RWPE1 (cell line): ENCODE data around the gene TMEM26.

Source experiments
- CTCF ChIA-PET: fragments of 350-600 bp; sonication (Branson Sonifier 250); formaldehyde crosslinking; extraction: SDS; loops from one replicate; lab custom pipeline; 2021; lab: Yijun Ruan, JAX
- POLR2A ChIA-PET: fragments of 400-600 bp; formaldehyde crosslinking; extraction: SDS; loops from one replicate; lab custom pipeline; 2020; ENCODE audit warnings: antibody characterized with exemption; ENCODE audit not compliant: low non-redundant PET; lab: Yijun Ruan, JAX
- DNase-seq: peaks from one replicate; pipeline ENCODE4 v3.0.0; 2012; ENCODE audit warnings: low spot score
- H3K27ac ChIP-seq: fragments of 450-650 bp; 2 replicates; pipeline ENCODE4 v1.5.1; 2017
- CTCF ChIP-seq: fragments of 450-650 bp; conservative IDR thresholded peaks from 2 replicates; pipeline ENCODE4 v1.5.1; 2017; ENCODE audit warnings: low read depth, mild to moderate bottlenecking

Gene TMEM26

GRCh38 chr10:61463035-61463909 is 10.1 kb upstream of the TMEM26 start:
- DNase-seq, result no peak
- POLR2A ChIA-PET, result no interaction called here
- H3K27ac ChIP-seq, result no peak overlapping the region
- CTCF ChIA-PET, result interaction anchor here (0.6 kb wide), 1 partner anchor 139 kb away, joined by 5 read pairs; no protein-coding TSS in a partner anchor
- TF ChIP-seq CTCF, result no peak

GRCh38 chr10:61460835-61461234 is 7.7 kb upstream of the TMEM26 start:
- no peak for DNase-seq
- POLR2A ChIA-PET, result no interaction called here
- no peak overlapping the region for H3K27ac ChIP-seq
- TF ChIP-seq CTCF, result no peak
- CTCF ChIA-PET, result no interaction called here

- CTCF ChIA-PET, result no interaction called here
- no peak for DNase-seq
- no peak overlapping the region for H3K27ac ChIP-seq
- no peak for TF ChIP-seq CTCF
- POLR2A ChIA-PET, result no interaction called here
These were observed 4.8 kb upstream of the TMEM26 start for GRCh38 chr10:61458031-61458430.

GRCh38 chr10:61456095-61456789 is 3.1 kb upstream of the TMEM26 start:
- TF ChIP-seq CTCF, result no peak
- CTCF ChIA-PET, result interaction anchor here (0.6 kb wide), 2 partner anchors 25 to 752 kb away, joined by 3 read pairs; no protein-coding TSS in a partner anchor
- POLR2A ChIA-PET, result no interaction called here
- H3K27ac ChIP-seq, result no peak overlapping the region
- DNase-seq, result no peak

- ChIA-PET POLR2A (no interaction called here), CTCF (interaction anchor here (0.6 kb wide), 1 partner anchor 24 kb away, joined by 3 read pairs; no protein-coding TSS in a partner anchor)
- no peak overlapping the region for H3K27ac ChIP-seq
- TF ChIP-seq CTCF, result no peak
- DNase-seq, result no peak
These were observed 2.5 kb upstream of the TMEM26 start for GRCh38 chr10:61455656-61456055.

- CTCF ChIA-PET, result no interaction called here
- DNase-seq, result no peak
- no peak for TF ChIP-seq CTCF
- POLR2A ChIA-PET, result no interaction called here
- no peak overlapping the region for H3K27ac ChIP-seq
These were observed 1.4 kb upstream of the TMEM26 start for GRCh38 chr10:61454541-61454940.
